22Rv1 (cell line): ENCODE results near the gene SPATA9.

Experiments used
- H3K27ac ChIP-seq: fragments of 450-650 bp; 2 replicates; pipeline ENCODE4 v1.5.1; 2017
- ZFX ChIP-seq: fragments of 450-650 bp; IDR thresholded peaks from 2 replicates; pipeline ENCODE4 v1.6.1; 2017; ENCODE audit warnings: antibody characterized with exemption, borderline replicate concordance
- TF ChIP-seq, protein P1 (sequence below): fragments of 450-650 bp; IDR thresholded peaks from 2 replicates; pipeline ENCODE4 v1.5.1; 2017; ENCODE audit warnings: mild to moderate bottlenecking

Gene SPATA9

DNA sequence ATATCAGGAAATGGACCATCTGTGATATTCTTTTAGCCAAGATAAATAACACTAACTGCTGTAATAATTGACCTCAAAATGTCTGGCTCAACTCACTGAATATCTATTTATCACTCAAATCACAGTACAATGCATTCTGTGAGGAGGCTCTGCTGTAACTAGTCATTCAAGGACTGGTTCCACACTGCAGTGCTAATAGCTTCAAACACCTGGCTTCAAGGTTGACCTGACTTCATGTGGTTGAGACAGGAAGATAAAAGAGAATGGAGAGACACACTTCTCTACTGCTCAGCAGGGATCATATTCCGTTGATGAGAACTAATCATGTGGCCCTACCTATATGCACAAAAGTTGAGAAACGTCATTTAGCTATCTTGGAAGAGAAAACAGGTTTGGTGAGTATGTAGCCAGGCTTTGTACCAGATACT, 45.0 kb upstream of the SPATA9 start:
- no peak overlapping the region for H3K27ac ChIP-seq
- no peak for TF ChIP-seq ZFX
- TF ChIP-seq, protein P1, sequence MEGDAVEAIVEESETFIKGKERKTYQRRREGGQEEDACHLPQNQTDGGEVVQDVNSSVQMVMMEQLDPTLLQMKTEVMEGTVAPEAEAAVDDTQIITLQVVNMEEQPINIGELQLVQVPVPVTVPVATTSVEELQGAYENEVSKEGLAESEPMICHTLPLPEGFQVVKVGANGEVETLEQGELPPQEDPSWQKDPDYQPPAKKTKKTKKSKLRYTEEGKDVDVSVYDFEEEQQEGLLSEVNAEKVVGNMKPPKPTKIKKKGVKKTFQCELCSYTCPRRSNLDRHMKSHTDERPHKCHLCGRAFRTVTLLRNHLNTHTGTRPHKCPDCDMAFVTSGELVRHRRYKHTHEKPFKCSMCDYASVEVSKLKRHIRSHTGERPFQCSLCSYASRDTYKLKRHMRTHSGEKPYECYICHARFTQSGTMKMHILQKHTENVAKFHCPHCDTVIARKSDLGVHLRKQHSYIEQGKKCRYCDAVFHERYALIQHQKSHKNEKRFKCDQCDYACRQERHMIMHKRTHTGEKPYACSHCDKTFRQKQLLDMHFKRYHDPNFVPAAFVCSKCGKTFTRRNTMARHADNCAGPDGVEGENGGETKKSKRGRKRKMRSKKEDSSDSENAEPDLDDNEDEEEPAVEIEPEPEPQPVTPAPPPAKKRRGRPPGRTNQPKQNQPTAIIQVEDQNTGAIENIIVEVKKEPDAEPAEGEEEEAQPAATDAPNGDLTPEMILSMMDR: no peak

DNA sequence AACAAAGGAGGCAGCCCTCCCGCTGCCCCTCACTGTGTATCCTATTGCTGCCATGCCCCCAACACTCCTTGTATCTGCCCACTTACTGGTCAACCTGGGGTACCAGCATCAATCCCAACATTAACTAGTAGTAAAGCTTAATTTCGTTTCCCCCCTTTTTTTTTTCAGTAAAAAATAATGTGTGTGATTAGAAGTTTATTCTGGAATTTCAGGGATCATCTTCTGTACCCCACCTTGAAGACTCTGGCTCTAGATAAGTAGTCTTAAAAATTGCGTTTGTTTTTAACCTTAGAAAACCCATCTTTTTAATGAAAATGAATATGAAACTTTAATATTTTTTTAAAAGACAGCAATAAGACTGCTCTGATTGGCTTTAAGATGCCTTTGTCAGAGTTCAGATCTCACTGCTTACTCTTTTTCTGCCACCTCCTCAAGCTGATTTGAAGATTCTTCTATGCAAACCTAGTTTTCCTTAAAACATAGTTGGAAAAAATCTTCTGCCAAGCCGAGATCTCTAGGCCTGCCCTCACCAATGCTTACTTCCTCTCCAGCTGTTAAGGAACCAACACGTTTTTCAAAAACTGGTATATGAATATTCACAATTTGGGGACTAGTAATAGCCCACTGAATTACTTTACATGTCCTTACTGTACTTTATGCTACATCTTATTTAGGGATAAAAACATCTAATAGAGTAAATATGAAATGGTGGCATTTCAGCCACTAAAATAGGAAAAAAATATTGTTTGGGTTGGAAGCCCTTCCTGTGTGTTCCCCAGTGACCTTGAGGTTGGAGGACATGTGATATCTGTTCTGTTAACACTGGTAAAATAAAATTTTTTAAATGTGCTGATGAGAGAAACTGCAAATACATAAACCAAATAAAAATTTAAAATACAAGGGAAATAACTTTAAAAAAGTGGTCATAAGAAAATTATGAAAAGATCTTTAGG, 44.3 kb upstream of the SPATA9 start:
- no peak overlapping the region for H3K27ac ChIP-seq
- no peak for TF ChIP-seq ZFX
- TF ChIP-seq, protein P1: no peak

DNA sequence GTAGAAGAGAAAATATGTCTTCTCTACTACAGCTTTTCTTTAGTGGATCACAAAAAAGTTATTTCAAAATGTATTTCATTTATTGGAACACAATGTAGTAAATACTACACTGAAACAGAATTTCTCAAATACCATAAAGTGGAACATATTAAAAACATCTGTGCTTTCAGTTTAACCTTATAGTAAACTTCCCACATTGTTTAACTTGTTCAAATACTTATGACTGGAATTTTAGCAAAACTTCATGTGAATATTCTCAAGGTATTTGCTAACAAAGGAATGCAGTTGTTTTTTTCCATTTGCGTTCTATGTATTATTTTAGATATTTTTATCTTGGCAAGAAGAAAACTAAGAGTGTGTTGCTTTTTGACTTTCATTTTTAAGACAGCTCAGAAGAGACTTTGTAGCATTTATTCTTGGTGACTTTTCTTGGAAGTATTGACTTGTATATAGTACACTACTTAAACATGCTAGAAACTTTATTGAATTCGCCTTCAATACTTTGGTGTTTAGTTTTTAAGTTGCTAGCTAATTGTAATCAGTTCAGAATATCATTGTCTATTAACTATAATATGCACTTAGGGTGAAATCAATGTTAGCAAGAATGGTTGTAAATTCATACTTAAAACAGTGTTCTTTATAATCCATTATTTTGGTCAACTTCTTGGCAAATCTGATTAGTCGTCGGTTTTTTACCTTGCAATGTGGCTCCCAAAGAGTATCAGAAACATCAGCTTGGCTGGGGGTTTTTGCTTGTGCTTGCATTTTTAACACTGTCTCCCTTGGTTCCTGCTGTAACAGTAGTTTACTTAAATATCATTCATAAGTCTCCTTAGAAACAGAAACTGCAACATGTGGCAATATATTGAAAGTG, 43.4 kb upstream of the SPATA9 start:
- TF ChIP-seq, protein P1: no peak
- TF ChIP-seq ZFX: no peak
- no peak overlapping the region for H3K27ac ChIP-seq

DNA sequence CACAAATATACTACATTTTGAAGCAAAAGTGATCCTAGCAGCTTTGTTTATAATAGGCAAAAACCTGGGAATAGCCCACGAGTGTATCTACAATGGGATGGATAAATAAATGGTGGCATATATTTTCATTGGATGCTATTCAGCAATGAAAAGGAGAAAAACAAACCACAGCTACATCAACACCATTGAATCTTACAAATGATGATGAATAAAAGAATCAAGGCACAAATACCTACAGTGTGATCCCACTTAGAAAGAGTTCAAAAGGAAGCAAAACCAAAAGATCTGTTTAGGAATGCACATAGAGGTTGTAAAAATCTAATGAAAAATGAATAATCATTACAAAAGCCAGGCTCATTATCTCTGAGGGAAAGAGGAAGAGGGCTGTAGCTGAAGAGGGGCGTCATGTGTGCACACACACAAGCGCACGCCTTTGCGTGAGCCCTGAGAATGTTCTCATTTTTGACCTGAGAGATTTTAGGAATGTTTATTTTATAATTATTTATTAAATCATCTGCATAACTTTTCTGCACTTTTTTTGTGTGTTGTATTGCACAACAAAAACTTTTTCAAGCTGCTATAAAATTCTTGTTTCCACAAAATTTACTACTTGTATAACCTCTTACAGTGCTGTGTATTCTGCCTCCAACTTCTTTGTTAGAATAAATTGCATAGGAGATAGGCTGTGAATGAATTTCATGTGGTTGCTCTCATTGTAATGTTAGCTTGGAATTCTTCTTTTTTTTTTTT, 42.5 kb upstream of the SPATA9 start:
- TF ChIP-seq, protein P1: no peak
- TF ChIP-seq ZFX: no peak
- no peak overlapping the region for H3K27ac ChIP-seq

DNA sequence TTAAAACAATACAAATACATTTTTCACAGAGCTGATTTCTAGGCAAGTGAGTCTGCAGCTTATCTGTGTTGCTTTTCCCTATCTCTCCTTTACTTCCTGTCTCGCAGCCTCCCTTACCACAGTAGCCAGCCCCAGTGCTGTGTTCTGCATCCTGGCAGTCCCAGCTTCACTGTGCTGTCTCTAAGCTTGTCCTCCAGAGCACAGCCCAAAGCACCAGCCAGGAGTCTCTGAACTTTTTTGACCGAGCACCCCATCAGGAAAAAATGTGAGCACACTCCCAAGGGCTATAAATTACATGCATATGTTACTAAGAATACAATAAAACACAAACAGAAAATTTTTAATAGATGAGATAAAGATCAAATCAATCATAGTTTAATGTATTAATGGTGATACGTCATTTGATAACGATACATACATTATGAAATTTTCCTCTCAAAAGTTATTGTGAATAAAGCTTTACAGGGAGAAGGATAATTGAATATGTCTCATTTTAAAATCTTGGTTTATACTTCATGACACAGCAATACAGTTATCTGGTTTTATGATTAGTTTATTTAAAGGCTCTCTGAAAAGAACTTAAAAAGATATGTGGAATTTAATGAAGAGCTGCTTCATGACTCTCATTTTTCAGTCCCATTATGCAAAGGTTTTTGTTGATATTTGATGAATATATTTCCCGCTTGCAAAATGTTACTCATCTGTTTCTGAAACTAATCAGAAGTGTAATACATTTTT, 41.0 kb upstream of the SPATA9 start:
- H3K27ac ChIP-seq: no peak overlapping the region
- TF ChIP-seq ZFX: no peak
- TF ChIP-seq, protein P1: no peak

DNA sequence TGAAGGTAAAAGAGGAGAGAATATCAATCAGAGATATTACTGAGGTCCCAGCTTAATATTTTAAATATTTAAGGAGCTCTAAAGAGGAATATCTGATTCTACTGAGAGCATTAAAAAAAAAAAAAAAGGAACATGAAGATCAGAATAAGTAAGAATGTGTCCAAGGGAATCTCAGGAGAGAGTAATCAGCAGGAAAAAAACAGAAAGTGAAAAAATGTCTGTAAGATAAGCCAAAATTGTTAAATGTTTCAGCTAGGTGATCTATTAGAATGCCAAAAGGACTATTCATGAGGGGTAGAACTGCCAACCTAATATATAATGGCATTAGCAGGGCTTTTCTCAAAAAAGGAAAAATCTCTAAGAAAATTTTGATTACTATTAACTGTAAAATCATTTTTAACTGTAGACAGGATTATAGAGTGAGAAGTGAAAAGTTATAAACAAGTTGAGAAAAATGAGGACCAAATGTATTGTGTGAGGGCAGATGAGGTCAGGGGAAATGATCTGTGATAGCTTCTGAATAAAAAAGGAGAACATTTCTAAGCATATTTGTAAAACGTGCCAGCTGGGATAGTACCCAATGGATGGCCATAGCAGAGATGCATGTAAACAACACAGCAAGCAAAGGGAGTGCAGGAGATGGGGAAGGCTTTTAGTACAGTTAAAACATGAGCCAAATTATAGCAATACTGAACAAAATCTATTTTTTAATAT, 38.9 kb upstream of the SPATA9 start:
- TF ChIP-seq, protein P1: no peak
- TF ChIP-seq ZFX: no peak
- H3K27ac ChIP-seq: no peak overlapping the region
